Non-pigmented ciliary epithelial cell (primary cell): ENCODE measurements around the gene USP34.
"Not testable (repeated sequence)": the region's sequence is repeated elsewhere in the genome, so short reads cannot be mapped to it uniquely, and the experiment has no call there.

ENCODE experiments used
- DNase-seq: peaks from one replicate; pipeline ENCODE4 v3.0.0-alpha.2; 2010; ENCODE audit warnings: low read depth

The USP34 gene

GRCh38 chr2:61151436-61151835, 319.5 kb downstream of the USP34 start:
- peak; percentile 17 for DNase-seq

GRCh38 chr2:61149074-61149473, 321.8 kb downstream of the USP34 start:
- no peak for DNase-seq

GRCh38 chr2:61148091-61148490, 322.8 kb downstream of the USP34 start:
- DNase-seq: not testable (repeated sequence)

GRCh38 chr2:61145990-61146389, 324.9 kb downstream of the USP34 start:
- DNase-seq: no peak

- DNase-seq: peak; percentile 91
Observed at GRCh38 chr2:61144697-61145268, 326.1 kb downstream of the USP34 start.

- no peak for DNase-seq
Observed at GRCh38 chr2:61141151-61141550, 329.7 kb downstream of the USP34 start.

- DNase-seq: no peak
Observed at GRCh38 chr2:61138859-61139258, 332.0 kb downstream of the USP34 start.
